Endothelial cell of umbilical vein (primary cell): Measurements from ENCODE around the gene CTPS1. TPM values are rescaled to one million over a fixed set of nuclear protein-coding genes. Genes with fewer than 3 reads are reported as not detected.

Experiments used
- BruUV-seq: library from RNA; stranded (reverse); fragments of 400-500 nt; replicated peaks from 2 replicates; lab custom pipeline; 2021; lab: Mats Ljungman, UMichigan
- CTCF ChIA-PET: fragments of 300-600, 350-600 bp; sonication (Branson Sonifier 250); formaldehyde crosslinking; loops from one replicate; lab custom pipeline; 2021; ENCODE audit warnings: antibody characterized with exemption, inconsistent platforms; lab: Charles Lee
- POLR2A ChIA-PET: fragments of 300-600, 350-600 bp; sonication (Branson Sonifier 250); formaldehyde crosslinking; loops from one replicate; lab custom pipeline; 2021; ENCODE audit warnings: antibody characterized with exemption, inconsistent platforms; lab: Charles Lee
- DNase-seq: peaks from one replicate; pipeline ENCODE4 v3.0.0-alpha.2; 2011; ENCODE audit warnings: low read depth, low spot score
- FAIRE-seq: peaks from 2 replicates; lab custom pipeline; 2011; peaks lifted over from hg19 to GRCh38; lab: Jason Lieb, UNC
- H2AFZ ChIP-seq: 2 replicates; pipeline ENCODE4 v1.6.0; 2012; ENCODE audit warnings: low read depth, low read length, control low read depth, inconsistent platforms
- H3K27ac ChIP-seq: 2 replicates; pipeline ENCODE4 v1.5.1; 2011; ENCODE audit warnings: low read depth, mild to moderate bottlenecking, control low read depth, low read length, moderate library complexity; ENCODE audit not compliant: insufficient read depth
- H3K27me3 ChIP-seq, 2 experiments: 2 replicates each; pipeline versions ENCODE4 v1.6.0 to v1.6.1; 2011; ENCODE audit warnings: low read length in 2 of 2, mixed read lengths in 1 of 2; ENCODE audit not compliant: control insufficient read depth in 2 of 2, insufficient read depth in 2 of 2
- H3K36me3 ChIP-seq, 2 experiments: 2 replicates in 1 of 2; 3 replicates in 1 of 2; pipeline ENCODE4 v1.5.1; 2011; ENCODE audit warnings: low read length in 2 of 2, mild to moderate bottlenecking in 1 of 2, moderate library complexity in 1 of 2; ENCODE audit not compliant: control insufficient read depth in 2 of 2, insufficient read depth in 2 of 2; ENCODE audit errors: extremely low read depth in 1 of 2
- H3K4me1 ChIP-seq: 3 replicates; pipeline ENCODE4 v1.5.1; 2011; ENCODE audit warnings: mild to moderate bottlenecking, low read length; ENCODE audit not compliant: control insufficient read depth, insufficient read depth; ENCODE audit errors: extremely low read depth
- H3K4me2 ChIP-seq: 2 replicates; pipeline ENCODE4 v1.6.1; 2011; ENCODE audit warnings: low read length, control low read depth, mixed read lengths; ENCODE audit not compliant: insufficient read depth
- H3K4me3 ChIP-seq, 3 experiments: fragments of 200-600 bp in 1 of 3; sonication (generic), shearing (Covaris generic) in 1 of 3; replicated peaks in 1 of 3; 2 replicates each; pipeline ENCODE4 v1.5.1; 2011 to 2016; ENCODE audit warnings: control low read depth in 3 of 3, low read length in 3 of 3, mild to moderate bottlenecking in 2 of 3, inconsistent platforms in 1 of 3, low read depth in 1 of 3, moderate library complexity in 1 of 3; ENCODE audit not compliant: insufficient read depth in 1 of 3
- H3K79me2 ChIP-seq: 2 replicates; pipeline ENCODE4 v1.6.0; 2012; ENCODE audit warnings: low read length, inconsistent platforms; ENCODE audit not compliant: control insufficient read depth, insufficient read depth
- H3K9ac ChIP-seq: replicated peaks from 2 replicates; pipeline ENCODE3; 2011; ENCODE audit warnings: low read length, control low read depth; ENCODE audit not compliant: insufficient read depth; ENCODE audit errors: extremely low read depth
- H3K9me1 ChIP-seq: replicated peaks from 3 replicates; pipeline ENCODE4 v1.6.0; 2011; ENCODE audit warnings: mild to moderate bottlenecking, low read length; ENCODE audit not compliant: control insufficient read depth, insufficient read depth; ENCODE audit errors: extremely low read depth
- H3K9me3 ChIP-seq: replicated peaks from 2 replicates; pipeline ENCODE4 v1.5.1; 2012; ENCODE audit warnings: low read length, inconsistent platforms; ENCODE audit not compliant: control insufficient read depth, insufficient read depth
- H4K20me1 ChIP-seq: replicated peaks from 2 replicates; pipeline ENCODE3; 2011; ENCODE audit warnings: mild to moderate bottlenecking, low read length; ENCODE audit not compliant: control insufficient read depth, insufficient read depth; ENCODE audit errors: extremely low read depth
- CTCF ChIP-seq, 2 donors: IDR thresholded peaks; 1 replicate in 1 of 2; 2 replicates in 1 of 2; pipeline ENCODE4 v1.5.1; 2011; ENCODE audit warnings: low read length in 2 of 2, mild to moderate bottlenecking in 2 of 2, moderate library complexity in 2 of 2, control low read depth in 1 of 2, inconsistent platforms in 1 of 2, low read depth in 1 of 2; ENCODE audit not compliant: insufficient read depth in 1 of 2; ENCODE audit errors: extremely low read depth in 1 of 2
- EZH2 ChIP-seq: IDR thresholded peaks from 2 replicates; pipeline ENCODE4 v1.6.1; 2012; ENCODE audit warnings: borderline replicate concordance, low read depth, mild to moderate bottlenecking, moderate library complexity, low read length, inconsistent platforms; ENCODE audit not compliant: severe bottlenecking
- FOS ChIP-seq: IDR thresholded peaks from 2 replicates; pipeline ENCODE4 v1.6.1; 2011; ENCODE audit warnings: mild to moderate bottlenecking, low read length, moderate library complexity, borderline replicate concordance; ENCODE audit not compliant: insufficient read depth
- GATA2 ChIP-seq: IDR thresholded peaks from 2 replicates; pipeline ENCODE4 v1.7.0; 2011; ENCODE audit warnings: low read depth, mild to moderate bottlenecking, moderate library complexity, mixed read lengths, low read length; ENCODE audit not compliant: insufficient read length, insufficient read depth
- JUN ChIP-seq: IDR thresholded peaks from 2 replicates; pipeline ENCODE4 v1.6.1; 2011; ENCODE audit warnings: borderline replicate concordance, low read depth; ENCODE audit not compliant: insufficient read length, insufficient read depth
- MAX ChIP-seq: IDR thresholded peaks from 2 replicates; pipeline ENCODE4 v1.6.1; 2011; ENCODE audit not compliant: insufficient read depth, insufficient read length
- MYC ChIP-seq: IDR thresholded peaks from one replicate; pipeline ENCODE4 v1.6.1; 2011; ENCODE audit warnings: mild to moderate bottlenecking, low read depth, low read length
- POLR2A ChIP-seq: IDR thresholded peaks from 2 replicates; pipeline ENCODE4 v1.6.1; 2012; ENCODE audit warnings: low read depth, mild to moderate bottlenecking, control low read depth, low read length
- POLR2AphosphoS5 ChIP-seq: IDR thresholded peaks from 2 replicates; pipeline ENCODE4 v1.6.1; 2012; ENCODE audit warnings: low read depth, mild to moderate bottlenecking, control low read depth, low read length, moderate library complexity; ENCODE audit not compliant: insufficient read depth
- dilution Hi-C: fragments of 300-500 bp; cut with MboI; formaldehyde crosslinking; loops from one replicate; pipeline ENCODE4 v1.15.0; 2019; ENCODE audit warnings: low sequenced_read_pairs; ENCODE audit not compliant: extremely low pct_ligation_motif_present
- intact Hi-C: fragments of 100-400 bp; cut with micrococcal nuclease; formaldehyde crosslinking; loops from one replicate; pipeline ENCODE4 v1.10.0; 2022
- polyA plus RNA-seq, 4 experiments: library from polyadenylated mRNA; depleted of rRNA in 3 of 4; stranded (reverse) in 3 of 4; unstranded in 1 of 4; fragments of >200 nt; gene quantifications; 2 replicates each; pipeline versions ENCODE4 v1.2.1 to v1.2.3, GENCODE V29; 2011 to 2012; ENCODE audit warnings: missing spikeins in 1 of 4
- total RNA-seq: library from RNA; stranded (reverse); gene quantifications from 2 replicates; pipeline ENCODE4 v1.2.3, GENCODE V29; 2021

CTPS1 gene
- total and polyA plus RNA-seq, 2 donors (not counting 3 experiments of a cell fraction or from before 2014, with no cell fraction given) = 24.9 to 65.8 TPM

- Histone ChIP-seq H3K79me2 (no peaks in the 10 kb centered on the region), H3K9me1 (no peaks in the 10 kb centered on the region), H3K4me3 (no peak overlapping the region), H3K4me2 (peak overlapping the region; percentile 56), H3K4me1 (peaks cover 32% of the 10 kb centered on the region), H3K27me3 (no peaks in the 10 kb centered on the region), H4K20me1 (no peaks in the 10 kb centered on the region), H2AFZ (no peak overlapping the region), H3K36me3 (peaks cover 2 to 12% of the 10 kb centered on the region in 2 experiments), H3K9ac (peak overlapping the region; percentile 8), H3K9me3 (no peaks in the 10 kb centered on the region), H3K27ac (peak overlapping the region; percentile 52)
- FAIRE-seq (peak; percentile 98), DNase-seq (peak; percentile 59)
- intact Hi-C loops = loop anchor here (2.0 kb wide), 2 partner anchors 29 to 65 kb away; no protein-coding TSS in a partner anchor
- BruUV-seq = no TSS peak
- dilution Hi-C loops = no loop called here
- ChIA-PET CTCF (interaction anchor here (0.9 to 1.1 kb wide), 4 partner anchors 19 to 64 kb away, joined by 3 to 4 read pairs (median 3); no protein-coding TSS in a partner anchor), POLR2A (interaction anchor here (0.6 kb wide), 1 partner anchor 546 kb away, joined by 4 read pairs; no protein-coding TSS in a partner anchor)
- TF ChIP-seq FOS = no peak
- peak; percentile 83 for TF ChIP-seq GATA2
- TF ChIP-seq JUN = no peak
Observed at GRCh38 chr1:41044187-41044586, 64.7 kb downstream of the CTPS1 start.

GRCh38 chr1:41045740-41046139 is 66.2 kb downstream of the CTPS1 start:
- Histone ChIP-seq H3K9me1 (no peaks in the 10 kb centered on the region), H3K27me3 (no peaks in the 10 kb centered on the region), H3K36me3 (peaks cover 0 to 8% of the 10 kb centered on the region in 2 experiments), H3K4me1 (peaks cover 32% of the 10 kb centered on the region), H4K20me1 (no peaks in the 10 kb centered on the region), H3K9ac (no peak overlapping the region), H3K4me2 (peak overlapping the region; percentile 26), H2AFZ (no peak overlapping the region), H3K27ac (peak overlapping the region; percentile 53), H3K4me3 (no peak overlapping the region), H3K79me2 (no peaks in the 10 kb centered on the region), H3K9me3 (no peaks in the 10 kb centered on the region)
- intact Hi-C loops (loop anchor here (1.0 to 5.0 kb wide), 4 partner anchors 12 to 77 kb away; no protein-coding TSS in a partner anchor), dilution Hi-C loops (no loop called here)
- ChIA-PET POLR2A (no interaction called here), CTCF (interaction anchor here (1.6 kb wide), 1 partner anchor 42 kb away, joined by 5 read pairs; no protein-coding TSS in a partner anchor)
- DNase-seq = peak; percentile 94
- peak; percentile 99 for FAIRE-seq
- TF ChIP-seq FOS = peak; percentile 62
- peak; percentile 56 for TF ChIP-seq POLR2AphosphoS5
- TF ChIP-seq CTCF (IDR thresholded peaks at IDR 0.05; ENCODE audit: extremely low read depth in 1 of 2, insufficient read depth in 1 of 2, low read depth in 1 of 2, low read length in 2 of 2) = no peak
- TF ChIP-seq EZH2 = no peak
- peak; percentile 65 for TF ChIP-seq JUN
- TF ChIP-seq GATA2 = peak; percentile 69
- TF ChIP-seq MAX = peak; percentile 76
- peak; percentile 70 for TF ChIP-seq MYC
- TF ChIP-seq POLR2A = no peak
- BruUV-seq = no TSS peak
